Sigmoid colon (tissue), 4 donors: ENCODE data around the gene DPP6.

Experiments
- EP300 ChIP-seq, 4 donors: sonication (generic); formaldehyde crosslinking; IDR thresholded peaks; one replicate each; pipeline ENCODE4 v1.6.1; 2017; ENCODE audit warnings: antibody characterized with exemption in 4 of 4
- POLR2A ChIP-seq, 2 donors: fragments of 450-650 bp; IDR thresholded peaks; one replicate each; pipeline ENCODE4 v1.6.1; 2016; ENCODE audit warnings: antibody characterized with exemption in 2 of 2, mild to moderate bottlenecking in 2 of 2, moderate library complexity in 2 of 2
- POLR2AphosphoS5 ChIP-seq, 4 donors: sonication (generic); formaldehyde crosslinking; IDR thresholded peaks; one replicate each; pipeline ENCODE4 v1.6.1; 2017; ENCODE audit warnings: antibody characterized with exemption in 4 of 4
- TF ChIP-seq, protein P1 (sequence below), 4 experiments: fragments of 450-650 bp in 3 of 4; fragments of 200-600 bp in 1 of 4; IDR thresholded peaks; one replicate each; pipeline ENCODE4 v1.5.1; 2016 to 2019; ENCODE audit warnings: antibody characterized with exemption in 4 of 4, mild to moderate bottlenecking in 3 of 4, moderate library complexity in 2 of 4

DNA sequence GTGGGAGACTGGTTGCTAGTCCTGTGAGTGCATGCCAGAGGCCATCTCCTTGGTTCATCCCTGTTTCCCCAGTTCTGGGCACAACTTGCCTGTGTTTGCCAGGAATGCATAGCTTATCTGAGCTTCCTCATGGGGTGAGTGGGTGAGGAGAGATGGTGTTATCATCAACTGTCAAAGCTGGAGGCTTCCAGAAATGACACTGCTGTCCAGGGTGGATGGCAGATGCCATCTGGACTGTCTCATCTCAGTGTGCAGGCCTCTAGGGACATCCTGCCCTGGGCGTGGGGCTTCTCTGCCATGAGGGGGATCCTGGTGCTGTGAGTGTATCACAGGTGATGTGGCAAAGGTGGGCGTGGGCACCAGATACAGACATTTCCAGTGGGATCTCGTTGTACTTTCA is 328.6 kb downstream of the DPP6 start:
- no peak for TF ChIP-seq POLR2A (IDR thresholded peaks at IDR 0.05)
- TF ChIP-seq, protein P1, sequence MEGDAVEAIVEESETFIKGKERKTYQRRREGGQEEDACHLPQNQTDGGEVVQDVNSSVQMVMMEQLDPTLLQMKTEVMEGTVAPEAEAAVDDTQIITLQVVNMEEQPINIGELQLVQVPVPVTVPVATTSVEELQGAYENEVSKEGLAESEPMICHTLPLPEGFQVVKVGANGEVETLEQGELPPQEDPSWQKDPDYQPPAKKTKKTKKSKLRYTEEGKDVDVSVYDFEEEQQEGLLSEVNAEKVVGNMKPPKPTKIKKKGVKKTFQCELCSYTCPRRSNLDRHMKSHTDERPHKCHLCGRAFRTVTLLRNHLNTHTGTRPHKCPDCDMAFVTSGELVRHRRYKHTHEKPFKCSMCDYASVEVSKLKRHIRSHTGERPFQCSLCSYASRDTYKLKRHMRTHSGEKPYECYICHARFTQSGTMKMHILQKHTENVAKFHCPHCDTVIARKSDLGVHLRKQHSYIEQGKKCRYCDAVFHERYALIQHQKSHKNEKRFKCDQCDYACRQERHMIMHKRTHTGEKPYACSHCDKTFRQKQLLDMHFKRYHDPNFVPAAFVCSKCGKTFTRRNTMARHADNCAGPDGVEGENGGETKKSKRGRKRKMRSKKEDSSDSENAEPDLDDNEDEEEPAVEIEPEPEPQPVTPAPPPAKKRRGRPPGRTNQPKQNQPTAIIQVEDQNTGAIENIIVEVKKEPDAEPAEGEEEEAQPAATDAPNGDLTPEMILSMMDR (IDR thresholded peaks at IDR 0.05): no peak
- TF ChIP-seq POLR2AphosphoS5 (IDR thresholded peaks at IDR 0.05): no peak
- no peak for TF ChIP-seq EP300 (IDR thresholded peaks at IDR 0.05)
